ENCODE results near the gene ELAVL1. TPM values are rescaled to one million over a fixed set of nuclear protein-coding genes. Genes with fewer than 3 reads are reported as not detected.

ELAVL1 gene
- 100 to 1,000 TPM; 105 to 127 (median 115) TPM for total RNA-seq (2021; fragmentation: NEBNext Ultra II Directional; extraction: Animal tissue kit (Norgen Biotek cat#: 25700))
- long read RNA-seq, full-length matches to known transcripts: 97 of 113 reads
- long read RNA-seq, partial matches to known transcripts: 6 of 113 reads
- long read RNA-seq, other reads (novel, unspliced or antisense): 10 of 113 reads

- peak within 1 kb of the TSS; percentile 79 for H3K27ac Mint-ChIP-seq
- DNase-seq: peak; percentile 83
- TF ChIP-seq, protein P1, sequence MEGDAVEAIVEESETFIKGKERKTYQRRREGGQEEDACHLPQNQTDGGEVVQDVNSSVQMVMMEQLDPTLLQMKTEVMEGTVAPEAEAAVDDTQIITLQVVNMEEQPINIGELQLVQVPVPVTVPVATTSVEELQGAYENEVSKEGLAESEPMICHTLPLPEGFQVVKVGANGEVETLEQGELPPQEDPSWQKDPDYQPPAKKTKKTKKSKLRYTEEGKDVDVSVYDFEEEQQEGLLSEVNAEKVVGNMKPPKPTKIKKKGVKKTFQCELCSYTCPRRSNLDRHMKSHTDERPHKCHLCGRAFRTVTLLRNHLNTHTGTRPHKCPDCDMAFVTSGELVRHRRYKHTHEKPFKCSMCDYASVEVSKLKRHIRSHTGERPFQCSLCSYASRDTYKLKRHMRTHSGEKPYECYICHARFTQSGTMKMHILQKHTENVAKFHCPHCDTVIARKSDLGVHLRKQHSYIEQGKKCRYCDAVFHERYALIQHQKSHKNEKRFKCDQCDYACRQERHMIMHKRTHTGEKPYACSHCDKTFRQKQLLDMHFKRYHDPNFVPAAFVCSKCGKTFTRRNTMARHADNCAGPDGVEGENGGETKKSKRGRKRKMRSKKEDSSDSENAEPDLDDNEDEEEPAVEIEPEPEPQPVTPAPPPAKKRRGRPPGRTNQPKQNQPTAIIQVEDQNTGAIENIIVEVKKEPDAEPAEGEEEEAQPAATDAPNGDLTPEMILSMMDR (IDR thresholded peaks at IDR 0.05): no peak
These were observed at the start of gene ELAVL1 for GRCh38 chr19:8005534-8006256. ELAVL1 (minus strand) TSS chr19:8005641; CDS start chr19:7991815, 13,826 bp downstream.

GRCh38 chr19:8054169-8054568, 48.7 kb upstream of the ELAVL1 start:
- TF ChIP-seq, protein P1 (IDR thresholded peaks at IDR 0.05): no peak
- no peak for DNase-seq
- peaks cover 10% of the 10 kb centered on the region for H3K27me3 Mint-ChIP-seq (ENCODE audit: insufficient read depth)
- no peaks in the 10 kb centered on the region for H3K36me3 Mint-ChIP-seq (ENCODE audit: low read depth)
- no peaks in the 10 kb centered on the region for H3K9me3 Mint-ChIP-seq
- no peak overlapping the region for H3K27ac Mint-ChIP-seq
- no peak overlapping the region for H3K4me3 Mint-ChIP-seq
- H3K4me1 Mint-ChIP-seq (ENCODE audit: low read depth): no peaks in the 10 kb centered on the region

More at GRCh38 chr19:8005534-8006256, at the start of gene ELAVL1:
- H3K27me3 Mint-ChIP-seq (ENCODE audit: insufficient read depth): peaks cover 1% of the 10 kb centered on the region; the same call in 1 of the 2 replicates
- H3K36me3 Mint-ChIP-seq (ENCODE audit: low read depth): peaks cover 9% of the 10 kb centered on the region; the same call in 1 of the 2 replicates
- H3K9me3 Mint-ChIP-seq: no peaks in the 10 kb centered on the region
- peak within 1 kb of the TSS; percentile 96 for H3K4me3 Mint-ChIP-seq
- H3K4me1 Mint-ChIP-seq (ENCODE audit: low read depth): peaks cover 36% of the 10 kb centered on the region

GRCh38 chr19:8052464-8052859, 47.0 kb upstream of the ELAVL1 start, which contains the start of gene CCL25:
CCL25 (plus strand) TSS chr19:8052760; CDS start chr19:8053050, 290 bp downstream.
- DNase-seq: no peak
- Mint-ChIP-seq H3K4me3 (no peak within 1 kb of the TSS), H3K36me3 (ENCODE audit: low read depth) (no peaks in the 10 kb centered on the region), H3K27ac (no peak within 1 kb of the TSS), H3K4me1 (ENCODE audit: low read depth) (no peaks in the 10 kb centered on the region), H3K9me3 (no peaks in the 10 kb centered on the region), H3K27me3 (ENCODE audit: insufficient read depth) (peaks cover 10% of the 10 kb centered on the region)
- TF ChIP-seq, protein P1 (IDR thresholded peaks at IDR 0.05): no peak

DNA sequence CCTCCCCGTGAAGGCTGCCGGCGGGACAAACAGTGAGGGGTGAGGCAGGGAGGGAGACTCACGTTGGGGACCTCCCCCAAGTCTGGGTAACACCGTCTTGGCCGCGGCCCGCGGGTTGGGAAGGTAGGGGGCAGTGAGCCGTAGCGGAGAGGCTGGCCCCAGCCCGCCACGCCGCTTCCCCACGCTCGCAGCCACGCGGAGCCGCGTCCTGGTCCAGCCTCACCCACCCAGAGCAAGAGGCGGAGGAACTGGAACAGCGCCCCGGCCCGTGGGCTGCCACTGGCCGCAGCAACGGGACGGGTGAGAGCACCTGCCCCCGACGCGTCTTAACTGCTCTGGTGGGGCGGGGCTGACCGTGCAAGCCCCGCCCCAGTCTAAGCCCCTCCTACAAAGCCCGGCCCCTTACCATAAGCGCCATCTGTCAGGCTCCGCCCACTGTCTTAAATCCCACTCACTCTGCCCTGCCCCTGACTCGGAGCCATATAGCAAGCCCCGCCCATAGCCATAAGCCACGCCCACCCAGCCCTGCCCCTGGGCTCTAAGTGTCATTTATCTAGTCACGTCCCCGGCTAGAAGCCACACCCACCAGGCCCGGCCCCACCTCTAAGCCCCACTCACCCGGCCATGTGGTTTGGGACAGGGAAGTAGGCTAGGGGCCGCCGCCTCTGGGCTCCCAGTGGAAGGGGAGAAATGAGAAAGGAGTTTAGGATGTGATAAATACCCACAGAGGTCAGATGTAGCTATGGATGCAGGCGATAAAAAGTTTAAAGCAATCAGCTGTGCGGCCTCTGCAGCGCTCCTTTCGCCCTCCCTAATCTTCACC, 45.0 kb upstream of the ELAVL1 start:
- DNase-seq: no peak
- Mint-ChIP-seq H3K27me3 (ENCODE audit: insufficient read depth) (peaks cover 14% of the 10 kb centered on the region), H3K27ac (no peak overlapping the region), H3K4me3 (no peak overlapping the region), H3K4me1 (ENCODE audit: low read depth) (no peaks in the 10 kb centered on the region), H3K9me3 (no peaks in the 10 kb centered on the region), H3K36me3 (ENCODE audit: low read depth) (no peaks in the 10 kb centered on the region)
- TF ChIP-seq, protein P1 (IDR thresholded peaks at IDR 0.05): no peak

GRCh38 chr19:8046569-8047165, 41.2 kb upstream of the ELAVL1 start:
- H3K27ac Mint-ChIP-seq: no peak overlapping the region
- H3K27me3 Mint-ChIP-seq (ENCODE audit: insufficient read depth): peaks cover 9% of the 10 kb centered on the region
- H3K9me3 Mint-ChIP-seq: no peaks in the 10 kb centered on the region
- H3K4me3 Mint-ChIP-seq: no peak overlapping the region
- TF ChIP-seq, protein P1 (IDR thresholded peaks at IDR 0.05): no peak
- no peak for DNase-seq
- no peaks in the 10 kb centered on the region for H3K4me1 Mint-ChIP-seq (ENCODE audit: low read depth)
- no peaks in the 10 kb centered on the region for H3K36me3 Mint-ChIP-seq (ENCODE audit: low read depth)
